IPS-NIHi7 (cell line): ENCODE results near the gene FTHL17.

ENCODE experiments used
- DNase-seq: peaks from one replicate; pipeline ENCODE4 v3.0.0; 2012; ENCODE audit warnings: mixed read lengths; ENCODE audit errors: extremely low spot score

FTHL17 gene

GRCh38 chrX:31071725-31072124 lies at the start of gene FTHL17:
TSS of gene FTHL17 (minus strand) at chrX:31072041. CDS start at chrX:31071953, 88 bp downstream.
- no peak for DNase-seq

DNA sequence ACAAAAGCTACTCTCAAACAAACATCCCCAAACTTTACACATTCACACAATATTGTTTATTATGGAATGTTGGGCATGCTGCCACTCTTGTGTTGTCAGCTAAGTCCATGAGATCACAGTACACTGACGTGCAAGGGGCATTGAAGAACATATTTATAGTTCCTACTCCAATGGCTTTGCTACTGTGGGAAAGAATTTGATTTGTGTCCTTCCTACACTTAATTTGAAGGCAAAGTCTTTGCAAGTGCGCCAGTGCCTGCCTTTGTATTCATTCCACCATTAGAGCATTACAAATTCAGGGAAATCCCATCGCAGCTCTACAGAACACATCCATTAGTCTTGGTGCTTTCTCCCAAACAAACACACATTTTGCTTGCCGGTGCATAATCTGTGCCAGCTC lies 45.4 kb upstream of the FTHL17 start:
- DNase-seq, result no peak

GRCh38 chrX:31115398-31115797 lies 43.6 kb upstream of the FTHL17 start:
- no peak for DNase-seq

DNA sequence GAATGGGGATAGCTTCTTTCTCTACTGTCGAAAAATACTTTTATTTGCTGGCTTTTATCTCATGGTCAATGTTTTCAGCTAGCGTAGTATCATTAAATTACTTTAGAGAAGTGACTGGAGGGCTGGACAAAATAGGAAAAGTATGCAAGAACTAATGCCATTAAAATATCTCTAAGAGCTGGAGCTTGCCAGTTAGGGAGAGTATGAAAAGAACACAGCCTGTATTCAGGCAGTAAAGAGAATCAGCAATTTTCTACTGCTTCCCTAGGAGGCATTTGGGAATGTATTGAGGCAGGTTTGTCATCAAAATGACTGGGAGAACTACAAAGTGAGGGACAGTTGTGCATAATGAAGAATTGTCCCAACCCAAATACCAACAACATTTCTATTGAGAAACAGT lies 43.0 kb upstream of the FTHL17 start:
- DNase-seq, result no peak

DNA sequence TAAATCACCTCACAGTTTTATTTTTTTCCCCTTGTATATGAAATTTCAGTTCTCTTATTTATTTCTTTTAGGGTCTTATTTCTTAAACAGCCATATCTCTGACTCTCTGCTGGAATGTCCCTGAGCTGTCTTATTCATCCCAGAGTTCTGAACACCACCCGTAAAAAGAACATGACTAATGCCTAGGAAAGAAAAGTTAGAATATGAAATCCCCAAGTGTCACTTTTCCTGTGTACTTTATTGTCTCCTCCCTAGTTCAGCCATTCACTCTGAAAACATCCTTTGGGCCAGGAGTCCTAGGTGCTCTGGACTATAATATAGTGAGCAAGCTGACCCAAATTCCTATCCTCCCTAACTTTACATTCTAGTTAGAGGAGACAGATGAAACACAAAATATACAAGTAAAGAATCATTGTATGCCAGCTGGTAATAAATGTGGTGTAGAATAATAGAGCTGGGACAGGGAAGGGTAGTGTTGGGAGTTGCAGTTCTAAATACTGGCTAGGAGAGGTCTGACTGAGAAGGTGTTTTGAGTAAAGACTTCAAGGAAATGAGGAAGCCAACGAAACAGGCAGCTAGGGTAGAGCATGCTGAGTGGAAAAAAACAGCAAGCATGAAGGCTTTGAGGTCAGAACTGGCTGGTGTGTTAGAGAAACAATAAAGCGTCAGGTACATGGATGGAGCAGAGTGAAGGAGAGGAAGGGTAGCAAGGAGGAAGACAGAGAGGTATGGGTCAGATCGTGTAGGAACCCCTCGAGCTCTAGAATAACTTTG lies 40.6 kb upstream of the FTHL17 start:
- DNase-seq, result no peak

DNA sequence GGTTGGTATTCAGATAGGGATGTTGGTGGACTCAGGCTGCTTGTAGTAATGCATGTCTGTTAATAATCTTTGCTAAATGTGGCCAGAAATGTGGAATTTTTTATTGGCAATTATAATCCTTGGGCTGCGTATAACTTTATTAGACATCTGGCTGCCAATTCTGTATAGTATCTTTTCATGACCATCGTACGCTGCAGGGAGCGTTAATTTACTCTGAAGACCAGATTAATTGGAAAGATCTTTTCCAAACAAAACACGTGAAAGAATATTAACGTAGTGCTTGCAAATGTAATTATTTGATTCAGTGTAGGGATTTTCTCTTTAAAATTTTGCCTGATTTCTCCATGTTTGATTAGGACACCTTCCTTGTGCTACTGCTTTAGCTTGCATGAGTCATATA lies 38.8 kb upstream of the FTHL17 start:
- DNase-seq, result no peak

DNA sequence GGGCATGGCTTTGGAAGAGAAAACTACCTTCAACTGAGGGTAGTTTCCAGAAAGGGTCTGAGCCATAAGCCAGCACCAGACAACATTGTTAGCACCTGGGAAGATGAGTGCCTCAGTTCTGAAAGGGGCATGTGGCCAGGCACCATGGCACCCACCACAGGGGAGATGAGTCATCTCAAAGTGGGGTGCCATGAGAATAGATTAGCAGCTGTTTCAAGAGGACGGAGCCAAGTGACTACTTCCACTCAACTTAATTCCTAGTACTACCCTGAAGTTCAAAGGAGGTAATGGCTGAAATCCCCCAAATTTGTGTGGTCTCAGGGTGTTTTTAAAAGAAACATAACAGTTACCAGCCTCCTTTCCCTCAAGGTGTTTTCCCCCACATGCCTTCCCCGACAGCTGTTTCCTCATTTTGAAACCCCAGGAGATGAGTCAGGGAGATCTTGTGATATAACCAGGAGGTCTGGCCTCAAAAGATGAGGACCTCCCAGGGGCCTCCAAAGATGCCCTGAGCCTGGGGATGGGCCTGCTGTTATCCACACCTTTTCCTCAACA lies 27.8 kb upstream of the FTHL17 start:
- DNase-seq, result no peak

DNA sequence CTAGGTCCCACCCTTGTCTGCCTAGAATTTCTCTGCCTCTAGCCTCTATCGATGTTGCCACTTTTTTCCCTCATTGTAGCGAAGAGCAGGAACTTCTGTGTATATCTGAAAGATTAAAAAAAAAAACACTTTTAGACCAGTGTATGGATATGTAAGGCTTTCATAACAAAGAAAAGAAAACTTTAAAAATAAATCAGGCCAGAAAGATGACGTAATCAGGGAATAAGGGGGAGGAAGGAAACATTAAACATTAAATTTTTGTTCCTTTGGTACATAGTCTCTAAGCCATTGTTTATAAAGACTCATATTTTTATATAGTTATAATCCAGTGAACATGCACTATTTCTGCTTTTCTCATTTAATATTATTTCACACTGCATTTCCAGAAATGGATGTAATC lies 26.2 kb upstream of the FTHL17 start:
- no peak for DNase-seq

DNA sequence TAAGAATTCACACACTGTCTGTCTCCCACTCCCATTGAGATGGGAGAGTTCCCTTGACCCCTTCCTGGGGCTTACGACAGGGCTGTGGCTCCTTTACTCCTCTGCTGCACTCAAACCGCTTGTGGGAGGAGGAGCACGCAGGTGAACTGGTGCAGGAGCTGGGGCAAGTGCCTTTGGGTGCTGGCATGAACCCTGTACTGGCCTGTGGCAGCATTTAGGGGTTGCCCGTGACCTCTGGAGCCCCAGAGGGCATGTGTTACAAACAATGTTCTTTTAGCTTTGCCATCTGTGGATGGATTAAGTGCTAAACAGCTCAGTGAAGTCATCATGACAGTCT lies 21.8 kb upstream of the FTHL17 start:
- no peak for DNase-seq

GRCh38 chrX:31092970-31093638 lies 21.3 kb upstream of the FTHL17 start:
- DNase-seq, result no peak

DNA sequence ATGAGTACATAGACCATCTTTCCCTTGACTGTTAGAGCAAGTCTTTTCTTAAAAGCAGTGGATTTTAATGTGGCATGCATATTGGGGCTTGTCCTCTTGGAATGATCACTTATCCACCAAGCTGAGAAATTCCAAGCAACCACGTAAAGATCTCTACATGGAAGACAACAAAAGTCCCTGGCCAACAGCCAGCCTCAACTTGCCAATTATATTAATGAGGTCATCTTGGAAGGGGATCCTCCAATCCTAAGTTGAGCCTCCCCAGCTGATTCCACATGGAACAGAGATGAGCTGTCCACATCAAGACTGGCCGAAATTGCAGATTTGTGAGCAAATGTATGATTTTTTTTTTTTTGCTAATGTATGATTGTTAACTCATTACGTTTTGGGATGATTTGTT lies 20.6 kb upstream of the FTHL17 start:
- no peak for DNase-seq

DNA sequence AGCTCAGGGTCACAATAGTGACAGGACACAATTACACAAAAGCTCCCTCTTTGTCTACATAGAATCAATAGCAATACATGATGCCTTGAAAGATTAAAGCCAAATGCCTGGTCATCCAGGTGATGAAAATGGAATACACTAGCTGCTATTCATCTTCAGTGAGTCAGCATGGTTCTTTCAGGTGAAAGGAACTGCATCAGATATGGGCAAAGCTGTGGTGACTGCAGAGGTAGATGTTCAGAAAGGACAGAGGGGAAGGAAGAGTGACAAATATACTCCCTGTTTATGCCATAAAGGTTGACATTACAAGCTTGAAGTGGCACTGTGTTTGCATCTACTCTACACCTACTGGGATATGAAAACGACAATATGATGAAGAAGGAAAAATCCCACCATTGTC lies 20.0 kb upstream of the FTHL17 start:
- no peak for DNase-seq

- no peak for DNase-seq
Measured at GRCh38 chrX:31074522-31074921, 2.7 kb upstream of the FTHL17 start.

DNA sequence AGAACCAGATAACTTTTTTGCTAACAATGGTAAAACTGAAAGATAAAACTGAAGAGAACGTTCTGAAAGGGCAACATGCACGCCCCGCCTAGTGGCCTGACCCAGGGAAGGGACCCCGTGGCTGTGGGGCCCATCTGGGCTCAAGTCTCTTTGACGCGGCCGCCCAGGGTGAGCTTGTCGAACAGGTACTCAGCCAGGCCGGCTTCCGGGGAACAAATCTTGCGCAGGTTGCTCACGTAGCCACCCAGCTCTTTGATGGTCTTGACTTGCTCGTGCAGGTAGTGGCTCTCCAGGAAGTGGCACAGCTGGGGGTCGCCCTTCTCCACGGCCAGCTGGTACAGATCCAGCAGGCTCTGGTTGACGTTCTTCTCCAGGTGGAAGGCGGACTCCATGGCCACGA lies 579 bp downstream of the FTHL17 start:
- DNase-seq, result no peak

GRCh38 chrX:31070057-31070468 lies 1.8 kb downstream of the FTHL17 start:
- no peak for DNase-seq

- DNase-seq, result no peak
Measured at GRCh38 chrX:31063114-31063513, 8.7 kb downstream of the FTHL17 start.

- DNase-seq, result no peak
Measured at GRCh38 chrX:31061091-31061490, 10.8 kb downstream of the FTHL17 start.

DNA sequence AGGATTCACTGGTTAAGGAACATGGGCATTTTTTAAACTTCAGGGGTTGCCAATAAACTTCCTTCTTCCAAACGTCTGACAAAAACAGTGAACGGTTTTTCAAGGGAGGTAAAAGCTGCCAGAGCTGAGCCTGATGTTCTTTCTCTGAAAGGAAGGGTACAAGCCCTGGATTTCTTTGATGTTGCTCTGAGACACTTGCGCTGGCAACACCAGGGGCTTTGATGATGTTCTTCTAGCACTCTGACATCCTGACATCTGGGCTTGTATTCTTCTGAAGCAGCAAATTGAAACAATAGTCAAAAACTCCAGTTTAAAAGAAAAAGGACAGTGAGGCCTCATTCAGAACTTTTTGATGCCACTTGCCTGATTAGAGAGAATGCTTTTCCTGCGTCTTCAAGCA lies 11.8 kb downstream of the FTHL17 start:
- DNase-seq, result no peak

DNA sequence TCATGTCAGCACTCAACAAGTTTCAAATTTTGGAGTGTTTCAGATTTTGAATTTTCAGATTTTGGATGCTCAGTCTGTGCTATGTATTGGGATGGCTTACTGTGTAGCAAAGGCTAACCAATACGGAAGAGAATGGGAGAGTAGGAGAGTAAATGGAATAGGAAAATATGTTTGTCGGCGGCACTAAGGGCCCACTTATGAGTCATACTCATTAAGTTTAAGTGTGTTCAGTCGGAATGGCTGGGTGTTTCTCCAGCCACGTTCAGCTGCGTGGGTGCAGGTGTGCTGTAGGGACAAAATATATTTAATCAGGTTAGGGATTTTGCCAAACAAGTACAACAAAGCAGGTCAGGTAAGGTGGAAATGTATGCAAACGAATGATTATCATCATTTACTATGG lies 13.6 kb downstream of the FTHL17 start:
- no peak for DNase-seq

DNA sequence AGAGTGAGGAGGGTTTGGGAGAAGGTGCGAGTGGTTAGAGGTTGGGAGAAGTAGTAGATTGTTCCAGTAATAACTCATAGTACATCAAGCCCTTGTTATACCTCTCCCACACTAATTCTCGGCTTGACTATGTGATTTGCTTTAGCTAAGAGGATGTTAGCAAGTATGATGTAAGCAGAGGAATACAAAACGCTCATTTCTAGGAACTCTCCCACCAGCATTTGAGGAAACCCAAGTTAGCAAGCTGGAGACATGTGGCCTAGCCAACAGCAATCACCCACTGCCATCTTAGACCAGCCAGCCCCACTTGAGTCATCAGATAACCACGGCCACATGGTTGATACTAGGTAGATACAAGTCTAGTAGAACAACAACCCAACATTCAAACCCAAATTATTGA lies 14.2 kb downstream of the FTHL17 start:
- DNase-seq, result no peak

GRCh38 chrX:31057291-31057690 lies 14.6 kb downstream of the FTHL17 start:
- DNase-seq, result no peak

DNA sequence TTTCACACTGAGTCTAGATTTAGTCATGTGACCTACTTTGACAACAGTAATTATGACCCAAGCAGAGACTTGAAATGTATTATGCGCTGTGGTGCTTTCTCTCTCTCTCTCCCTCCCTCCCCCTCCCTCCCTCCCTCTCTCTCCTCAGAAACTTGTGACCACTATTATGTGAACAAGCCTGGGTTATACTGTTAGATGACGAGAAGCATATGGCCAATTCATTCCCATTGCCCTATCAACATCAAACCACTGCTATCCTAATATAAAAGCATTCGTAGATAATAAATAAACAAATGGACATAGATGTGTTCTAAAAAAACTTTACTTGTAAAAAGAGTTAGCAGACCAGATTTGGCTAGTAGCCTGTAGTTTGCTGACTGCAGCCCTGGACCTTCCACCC lies 18.2 kb downstream of the FTHL17 start:
- no peak for DNase-seq

DNA sequence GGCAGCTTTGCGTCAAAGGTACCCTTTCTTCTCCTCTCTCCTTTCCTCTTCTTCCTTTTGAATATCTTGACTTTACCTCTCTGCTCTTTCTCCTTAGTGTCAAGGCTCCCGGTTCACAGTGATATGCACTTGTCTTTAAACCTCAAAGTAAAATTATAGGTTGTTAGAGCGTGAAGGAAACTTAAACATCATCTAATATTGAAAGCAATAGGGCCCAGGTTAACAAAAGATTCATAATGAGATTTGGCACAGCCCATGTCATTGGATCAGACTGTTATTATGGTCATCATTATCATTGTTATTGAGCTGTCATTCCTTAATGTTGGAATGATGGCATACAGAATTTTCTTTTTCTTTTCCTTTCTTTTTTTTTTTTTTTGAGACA lies 32.5 kb downstream of the FTHL17 start:
- no peak for DNase-seq
